Natural killer cell (primary cell): ENCODE measurements around the gene MISP3. TPM values are rescaled to one million over a fixed set of nuclear protein-coding genes. Genes with fewer than 3 reads are reported as not detected.

Experiments
- ATAC-seq, 3 donors: fragments of 150-1000 bp in 2 of 3; fragments of 200-7000 bp in 1 of 3; cut with Tn5 transposase; 1 replicate in 1 of 3; 2 replicates in 2 of 3; pipeline ENCODE4 v1.10.0; 2021; ENCODE audit warnings: mild to moderate bottlenecking in 2 of 3, moderate library complexity in 2 of 3
- DNase-seq, 2 donors: peaks; one replicate each; pipeline versions ENCODE4 v3.0.0 to v3.0.0-alpha.2; 2013 to 2021; ENCODE audit warnings: mixed read lengths in 1 of 2
- H3K27ac ChIP-seq: one replicate; pipeline ENCODE4 v1.5.1; 2013; ENCODE audit warnings: mild to moderate bottlenecking, low read length
- H3K27me3 ChIP-seq: one replicate; pipeline ENCODE4 v1.6.1; 2013; ENCODE audit warnings: low read length; ENCODE audit not compliant: control insufficient read depth, insufficient read depth
- H3K36me3 ChIP-seq: one replicate; pipeline ENCODE4 v1.6.1; 2013; ENCODE audit warnings: low read length; ENCODE audit not compliant: control insufficient read depth, insufficient read depth
- H3K4me1 ChIP-seq: one replicate; pipeline ENCODE4 v1.6.1; 2013; ENCODE audit warnings: low read length; ENCODE audit not compliant: control insufficient read depth, insufficient read depth
- H3K4me3 ChIP-seq: one replicate; pipeline ENCODE4 v1.5.1; 2013; ENCODE audit warnings: low read length
- H3K9me3 ChIP-seq: one replicate; pipeline ENCODE4 v1.6.1; 2013; ENCODE audit warnings: low read length; ENCODE audit not compliant: control insufficient read depth, insufficient read depth
- H3K27ac Mint-ChIP-seq, 2 donors: one replicate each; pipeline ENCODE4 v1.8.0; 2022; ENCODE audit warnings: mild to moderate bottlenecking in 2 of 2, mixed read lengths in 2 of 2, moderate library complexity in 1 of 2
- H3K27me3 Mint-ChIP-seq, 2 donors: one replicate each; pipeline ENCODE4 v1.8.0; 2022; ENCODE audit warnings: low read depth in 2 of 2, mixed read lengths in 2 of 2
- H3K36me3 Mint-ChIP-seq: one replicate; pipeline ENCODE4 v1.8.0; 2022; ENCODE audit warnings: mixed read lengths
- H3K4me1 Mint-ChIP-seq, 2 donors: one replicate each; pipeline ENCODE4 v1.8.0; 2022; ENCODE audit warnings: mixed read lengths in 2 of 2
- H3K4me3 Mint-ChIP-seq: one replicate; pipeline ENCODE4 v1.8.0; 2022; ENCODE audit warnings: mild to moderate bottlenecking, moderate library complexity, mixed read lengths
- H3K9me3 Mint-ChIP-seq, 2 donors: one replicate each; pipeline ENCODE4 v1.8.0; 2022; ENCODE audit warnings: mixed read lengths in 2 of 2
- WGBS: methylation state at CpG from one replicate; pipeline ENCODE4 v1.1.7; 2013; ENCODE audit warnings: missing lambda C conversion rate; ENCODE audit not compliant: insufficient coverage; 5-methylcytosine and 5-hydroxymethylcytosine counted together
- intact Hi-C: fragments of 100-400 bp; cut with micrococcal nuclease; formaldehyde crosslinking; loops from one replicate; pipeline ENCODE4 v1.14.2; 2022
- total RNA-seq, 4 donors: library from RNA; stranded (reverse); fragments of 120-200 nt in 1 of 4; gene quantifications; one replicate each; pipeline versions ENCODE4 v1.2.3 to v1.2.4, GENCODE V29; 2013 to 2022
- TF ChIP-seq, protein P1 (sequence below): fragments of 200-600 bp; IDR thresholded peaks from one replicate; pipeline ENCODE4 v1.8.0; 2022; ENCODE audit warnings: antibody characterized with exemption

MISP3 gene
- total RNA-seq, 3 donors from 2014 or later (not counting 1 experiment from before 2014, with no cell fraction given): 2.4 to 4.1 (median 2.4) TPM

DNA sequence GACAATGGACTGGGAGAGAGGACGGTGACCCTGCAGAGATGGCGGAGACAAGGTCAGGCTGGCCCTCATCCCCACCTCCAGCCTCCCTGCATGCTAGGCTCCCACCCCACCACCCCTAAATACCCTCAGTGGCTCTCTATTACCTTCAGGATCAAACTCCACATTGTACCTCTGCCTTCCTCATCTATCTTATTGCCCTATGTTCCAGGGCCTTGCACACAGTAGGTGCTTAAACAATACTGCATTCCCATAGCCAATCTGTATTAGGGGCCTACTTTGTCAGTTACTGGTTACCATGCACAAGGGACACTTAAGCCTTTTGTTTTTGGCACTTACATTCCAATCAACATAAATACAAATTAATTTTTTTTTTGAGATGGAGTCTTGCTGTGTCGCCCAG lies 17.2 kb upstream of the MISP3 start:
- H3K4me1 ChIP-seq: peaks cover 21% of the 10 kb centered on the region
- H3K27ac Mint-ChIP-seq: no peak overlapping the region
- intact Hi-C loops: no loop called here
- 96% methylated on average over 3 of the region's 3 CpGs for WGBS
- H3K36me3 ChIP-seq: peaks cover 24% of the 10 kb centered on the region
- peaks cover 20 to 23% of the 10 kb centered on the region in 2 donors for H3K27me3 Mint-ChIP-seq
- peaks cover 18% of the 10 kb centered on the region for H3K27me3 ChIP-seq
- DNase-seq (no peak), ATAC-seq (no peak)
- H3K27ac ChIP-seq: no peak overlapping the region
- H3K36me3 Mint-ChIP-seq: no peaks in the 10 kb centered on the region
- H3K4me1 Mint-ChIP-seq: peaks cover 9 to 23% of the 10 kb centered on the region in 2 donors
- H3K9me3 Mint-ChIP-seq: no peaks in the 10 kb centered on the region
- TF ChIP-seq, protein P1, sequence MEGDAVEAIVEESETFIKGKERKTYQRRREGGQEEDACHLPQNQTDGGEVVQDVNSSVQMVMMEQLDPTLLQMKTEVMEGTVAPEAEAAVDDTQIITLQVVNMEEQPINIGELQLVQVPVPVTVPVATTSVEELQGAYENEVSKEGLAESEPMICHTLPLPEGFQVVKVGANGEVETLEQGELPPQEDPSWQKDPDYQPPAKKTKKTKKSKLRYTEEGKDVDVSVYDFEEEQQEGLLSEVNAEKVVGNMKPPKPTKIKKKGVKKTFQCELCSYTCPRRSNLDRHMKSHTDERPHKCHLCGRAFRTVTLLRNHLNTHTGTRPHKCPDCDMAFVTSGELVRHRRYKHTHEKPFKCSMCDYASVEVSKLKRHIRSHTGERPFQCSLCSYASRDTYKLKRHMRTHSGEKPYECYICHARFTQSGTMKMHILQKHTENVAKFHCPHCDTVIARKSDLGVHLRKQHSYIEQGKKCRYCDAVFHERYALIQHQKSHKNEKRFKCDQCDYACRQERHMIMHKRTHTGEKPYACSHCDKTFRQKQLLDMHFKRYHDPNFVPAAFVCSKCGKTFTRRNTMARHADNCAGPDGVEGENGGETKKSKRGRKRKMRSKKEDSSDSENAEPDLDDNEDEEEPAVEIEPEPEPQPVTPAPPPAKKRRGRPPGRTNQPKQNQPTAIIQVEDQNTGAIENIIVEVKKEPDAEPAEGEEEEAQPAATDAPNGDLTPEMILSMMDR: no peak
- no peak overlapping the region for H3K4me3 ChIP-seq
- H3K4me3 Mint-ChIP-seq: no peak overlapping the region
- no peaks in the 10 kb centered on the region for H3K9me3 ChIP-seq

- no peak for DNase-seq
- H3K4me3 ChIP-seq: no peak overlapping the region
- Mint-ChIP-seq H3K9me3 (no peaks in the 10 kb centered on the region), H3K27ac (no peak overlapping the region), H3K4me3 (no peak overlapping the region), H3K4me1 (peaks cover 9 to 22% of the 10 kb centered on the region in 2 donors), H3K27me3 (peaks cover 20 to 25% of the 10 kb centered on the region in 2 donors), H3K36me3 (no peaks in the 10 kb centered on the region)
- peaks cover 16% of the 10 kb centered on the region for H3K36me3 ChIP-seq
- TF ChIP-seq, protein P1: no peak
- H3K27me3 ChIP-seq: peaks cover 18% of the 10 kb centered on the region
- intact Hi-C loops: no loop called here
- no peaks in the 10 kb centered on the region for H3K9me3 ChIP-seq
- no peak overlapping the region for H3K27ac ChIP-seq
- H3K4me1 ChIP-seq: peaks cover 21% of the 10 kb centered on the region
- no peak for ATAC-seq
- WGBS: 94% methylated on average over 10 of the region's 10 CpGs
Observed at GRCh38 chr19:14056069-14056666, 16.4 kb upstream of the MISP3 start.

DNA sequence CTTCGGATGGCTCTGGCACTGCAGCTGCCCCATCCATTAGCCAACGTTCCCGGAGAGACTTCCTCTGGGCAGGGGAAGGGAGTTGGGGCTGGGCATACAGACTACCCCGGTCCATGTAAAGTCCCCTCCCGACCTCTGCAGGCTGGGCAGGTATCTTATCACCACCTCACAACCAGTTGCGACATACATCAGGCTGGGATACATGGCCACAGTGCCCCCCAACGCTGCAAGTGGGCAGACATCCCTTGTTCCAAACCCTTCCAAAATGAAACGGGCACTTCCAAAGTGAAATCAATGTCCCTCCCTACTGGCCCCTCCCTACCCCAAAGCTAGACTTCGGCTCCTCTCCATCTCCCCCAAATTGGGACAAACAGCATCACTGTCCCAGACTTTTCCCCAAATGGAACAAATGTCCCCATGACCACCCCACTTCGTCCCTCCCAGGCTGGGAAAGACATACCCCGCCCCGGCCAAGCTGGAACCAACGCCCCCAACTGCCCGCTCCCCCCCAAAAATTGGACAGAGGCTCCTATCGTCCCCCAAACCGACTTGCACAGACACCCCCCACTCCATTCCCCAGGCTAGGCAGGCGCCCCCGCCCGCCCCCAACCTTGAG lies 15.7 kb upstream of the MISP3 start:
- H3K27ac Mint-ChIP-seq: no peak overlapping the region
- intact Hi-C loops: no loop called here
- TF ChIP-seq, protein P1: no peak
- Histone ChIP-seq H3K9me3 (no peaks in the 10 kb centered on the region), H3K4me3 (no peak overlapping the region), H3K27ac (no peak overlapping the region), H3K4me1 (peaks cover 21% of the 10 kb centered on the region), H3K27me3 (peaks cover 20% of the 10 kb centered on the region), H3K36me3 (peaks cover 10% of the 10 kb centered on the region)
- ATAC-seq (no peak), DNase-seq (no peak)
- H3K4me1 Mint-ChIP-seq: peaks cover 9 to 22% of the 10 kb centered on the region in 2 donors
- H3K9me3 Mint-ChIP-seq: no peaks in the 10 kb centered on the region
- H3K27me3 Mint-ChIP-seq: peaks cover 20 to 30% of the 10 kb centered on the region in 2 donors
- 42% methylated on average over 19 of the region's 19 CpGs for WGBS
- H3K4me3 Mint-ChIP-seq: peak overlapping the region; percentile 31
- H3K36me3 Mint-ChIP-seq: no peaks in the 10 kb centered on the region
